Peyer's patch (tissue), 4 donors: Measurements from ENCODE around the gene EFHD1.

Source experiments
- POLR2A ChIP-seq, 2 donors: fragments of 450-650 bp; IDR thresholded peaks; one replicate each; pipeline ENCODE4 v1.5.1; 2017; ENCODE audit warnings: antibody characterized with exemption in 2 of 2, mild to moderate bottlenecking in 2 of 2, moderate library complexity in 2 of 2
- TF ChIP-seq, protein P1 (sequence below), 6 experiments: fragments of 450-650 bp in 4 of 6; fragments of 200-600 bp in 2 of 6; sonication (generic) in 1 of 6; IDR thresholded peaks; one replicate each; pipeline ENCODE4 v1.5.1; 2017 to 2019; ENCODE audit warnings: antibody characterized with exemption in 6 of 6, mild to moderate bottlenecking in 3 of 6, moderate library complexity in 1 of 6

DNA sequence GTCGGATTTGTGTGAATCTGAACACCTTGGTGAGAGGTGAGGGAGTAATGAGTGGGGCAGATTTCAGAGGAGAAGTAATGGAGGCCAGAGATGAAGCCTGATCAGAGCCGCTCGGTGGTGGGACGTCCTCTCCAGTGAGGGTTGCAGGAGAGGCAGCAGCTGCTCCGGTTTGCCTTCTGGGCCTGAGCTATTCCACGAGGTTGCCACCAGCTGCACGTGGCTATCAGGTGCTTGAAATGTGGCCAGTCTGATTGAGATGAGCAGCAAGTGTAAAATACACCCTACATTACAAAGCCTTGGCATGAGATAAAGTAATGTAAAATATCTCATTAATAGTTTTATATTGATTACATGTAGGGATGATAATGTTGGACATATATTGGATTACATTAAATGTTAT is 10.8 kb upstream of the EFHD1 start:
- TF ChIP-seq, protein P1, sequence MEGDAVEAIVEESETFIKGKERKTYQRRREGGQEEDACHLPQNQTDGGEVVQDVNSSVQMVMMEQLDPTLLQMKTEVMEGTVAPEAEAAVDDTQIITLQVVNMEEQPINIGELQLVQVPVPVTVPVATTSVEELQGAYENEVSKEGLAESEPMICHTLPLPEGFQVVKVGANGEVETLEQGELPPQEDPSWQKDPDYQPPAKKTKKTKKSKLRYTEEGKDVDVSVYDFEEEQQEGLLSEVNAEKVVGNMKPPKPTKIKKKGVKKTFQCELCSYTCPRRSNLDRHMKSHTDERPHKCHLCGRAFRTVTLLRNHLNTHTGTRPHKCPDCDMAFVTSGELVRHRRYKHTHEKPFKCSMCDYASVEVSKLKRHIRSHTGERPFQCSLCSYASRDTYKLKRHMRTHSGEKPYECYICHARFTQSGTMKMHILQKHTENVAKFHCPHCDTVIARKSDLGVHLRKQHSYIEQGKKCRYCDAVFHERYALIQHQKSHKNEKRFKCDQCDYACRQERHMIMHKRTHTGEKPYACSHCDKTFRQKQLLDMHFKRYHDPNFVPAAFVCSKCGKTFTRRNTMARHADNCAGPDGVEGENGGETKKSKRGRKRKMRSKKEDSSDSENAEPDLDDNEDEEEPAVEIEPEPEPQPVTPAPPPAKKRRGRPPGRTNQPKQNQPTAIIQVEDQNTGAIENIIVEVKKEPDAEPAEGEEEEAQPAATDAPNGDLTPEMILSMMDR (IDR thresholded peaks at IDR 0.05), result no peak
- no peak for TF ChIP-seq POLR2A (IDR thresholded peaks at IDR 0.05)
